GM18507 (cell line): ENCODE results near the gene PRDX5.

Source experiments
- DNase-seq: peaks from one replicate; pipeline ENCODE4 v3.0.0; 2011; ENCODE audit warnings: low read depth; ENCODE audit not compliant: insufficient read length; ENCODE audit errors: extremely low spot score
- FAIRE-seq: peaks from 2 replicates; lab custom pipeline; 2011; peaks lifted over from hg19 to GRCh38; lab: Jason Lieb, UNC

PRDX5 gene

DNA sequence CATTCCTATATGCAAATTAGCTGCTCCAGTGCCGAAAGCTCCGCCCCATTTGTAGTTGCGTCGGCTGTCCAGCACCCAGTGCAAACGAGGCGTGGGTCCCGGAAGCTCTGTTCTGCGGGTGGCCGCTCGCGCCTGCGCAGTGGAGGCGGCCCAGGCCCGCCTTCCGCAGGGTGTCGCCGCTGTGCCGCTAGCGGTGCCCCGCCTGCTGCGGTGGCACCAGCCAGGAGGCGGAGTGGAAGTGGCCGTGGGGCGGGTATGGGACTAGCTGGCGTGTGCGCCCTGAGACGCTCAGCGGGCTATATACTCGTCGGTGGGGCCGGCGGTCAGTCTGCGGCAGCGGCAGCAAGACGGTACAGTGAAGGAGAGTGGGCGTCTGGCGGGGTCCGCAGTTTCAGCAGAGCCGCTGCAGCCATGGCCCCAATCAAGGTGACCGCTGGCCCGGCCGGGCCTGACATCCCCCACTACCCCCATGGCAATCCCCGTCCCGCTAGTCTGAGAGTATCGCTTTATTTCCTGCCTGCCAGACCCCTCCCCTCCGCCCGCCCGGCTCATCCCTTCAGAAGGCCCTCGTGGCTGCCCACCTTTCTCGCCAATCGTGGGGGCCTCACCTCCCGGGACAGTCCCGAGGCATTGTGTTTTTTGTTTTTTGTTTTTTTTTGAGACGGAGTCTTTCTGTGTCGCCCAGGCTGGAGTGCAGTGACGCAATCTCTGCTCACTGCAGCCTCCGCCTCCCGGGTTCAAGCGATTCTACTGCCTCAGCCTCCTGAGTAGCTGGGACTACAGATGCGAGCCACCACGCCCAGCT is at the start of gene PRDX5:
TSS of gene PRDX5 (plus strand) at position 161 of the 805 bp plus-strand sequence. CDS start at position 256, 95 bp downstream.
- FAIRE-seq: no peak
- peak; percentile 91 for DNase-seq

GRCh38 chr11:64268893-64269539 is 48.9 kb upstream of the PRDX5 start:
- DNase-seq (no peak), FAIRE-seq (peak; percentile 47)

GRCh38 chr11:64269540-64270220 is 48.2 kb upstream of the PRDX5 start:
- DNase-seq (peak; percentile 77), FAIRE-seq (peak; percentile 95)

- DNase-seq (no peak), FAIRE-seq (no peak)
These were observed 42.7 kb upstream of the PRDX5 start for GRCh38 chr11:64275031-64275800.

DNA sequence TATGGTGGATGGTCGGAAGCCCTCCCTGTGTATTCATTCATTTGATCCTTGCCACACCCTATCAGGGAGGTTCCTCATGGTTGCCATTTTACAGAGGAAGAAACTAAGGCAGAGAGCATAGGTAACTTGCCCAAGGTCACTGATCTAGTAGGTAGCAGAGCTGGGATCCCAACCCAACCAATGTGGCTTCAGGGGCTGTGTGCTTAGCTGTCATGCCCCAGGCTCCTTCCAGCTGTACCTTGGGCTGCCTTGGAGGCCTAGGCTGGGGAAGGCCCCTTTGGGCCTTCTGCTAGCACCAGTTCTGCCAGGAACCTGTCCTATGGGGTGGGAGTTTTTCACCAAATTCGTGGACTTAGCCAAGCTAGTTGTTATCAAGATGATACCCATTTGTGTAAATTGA is 42.1 kb upstream of the PRDX5 start:
- DNase-seq (no peak), FAIRE-seq (no peak)

DNA sequence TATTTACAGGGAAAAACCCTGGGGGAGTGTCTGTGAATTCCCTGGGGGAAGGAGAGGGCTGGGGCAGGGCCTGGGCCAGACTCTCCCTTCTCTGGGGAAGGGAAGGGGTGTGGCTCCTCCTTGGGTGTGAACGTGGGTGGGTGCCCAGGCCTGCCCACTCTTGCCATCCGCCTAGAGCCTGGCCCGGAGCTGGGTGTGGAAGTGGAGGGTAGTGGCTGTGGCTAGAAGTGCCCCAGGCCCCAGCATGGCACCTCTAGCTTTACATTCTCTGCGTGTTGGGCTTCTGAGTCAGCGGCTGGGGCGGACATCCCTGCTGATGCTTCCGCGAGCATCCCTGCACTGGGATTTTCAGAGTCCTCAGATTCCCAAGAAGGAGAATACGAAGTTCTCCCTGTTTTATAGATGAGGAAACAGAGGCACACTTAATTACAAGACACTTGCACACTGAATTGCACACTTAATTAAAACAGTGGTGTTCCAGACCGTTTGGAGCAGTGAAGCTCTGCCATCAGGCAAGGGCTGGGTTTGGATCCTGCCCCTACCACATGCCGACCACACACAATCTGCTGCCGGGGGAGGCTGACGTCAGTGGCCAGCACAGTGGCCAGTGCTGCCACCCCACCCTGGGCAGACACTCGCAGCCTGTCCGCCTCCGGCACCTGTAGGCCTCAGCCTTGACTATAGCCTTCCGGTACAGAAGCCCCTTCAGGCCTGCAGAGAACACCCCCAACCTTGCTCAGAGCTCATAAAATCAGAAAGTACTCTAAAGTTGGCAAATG is 41.1 kb upstream of the PRDX5 start:
- FAIRE-seq: no peak
- DNase-seq: no peak

- FAIRE-seq: no peak
These were observed 39.2 kb upstream of the PRDX5 start for GRCh38 chr11:64278576-64279190.

DNA sequence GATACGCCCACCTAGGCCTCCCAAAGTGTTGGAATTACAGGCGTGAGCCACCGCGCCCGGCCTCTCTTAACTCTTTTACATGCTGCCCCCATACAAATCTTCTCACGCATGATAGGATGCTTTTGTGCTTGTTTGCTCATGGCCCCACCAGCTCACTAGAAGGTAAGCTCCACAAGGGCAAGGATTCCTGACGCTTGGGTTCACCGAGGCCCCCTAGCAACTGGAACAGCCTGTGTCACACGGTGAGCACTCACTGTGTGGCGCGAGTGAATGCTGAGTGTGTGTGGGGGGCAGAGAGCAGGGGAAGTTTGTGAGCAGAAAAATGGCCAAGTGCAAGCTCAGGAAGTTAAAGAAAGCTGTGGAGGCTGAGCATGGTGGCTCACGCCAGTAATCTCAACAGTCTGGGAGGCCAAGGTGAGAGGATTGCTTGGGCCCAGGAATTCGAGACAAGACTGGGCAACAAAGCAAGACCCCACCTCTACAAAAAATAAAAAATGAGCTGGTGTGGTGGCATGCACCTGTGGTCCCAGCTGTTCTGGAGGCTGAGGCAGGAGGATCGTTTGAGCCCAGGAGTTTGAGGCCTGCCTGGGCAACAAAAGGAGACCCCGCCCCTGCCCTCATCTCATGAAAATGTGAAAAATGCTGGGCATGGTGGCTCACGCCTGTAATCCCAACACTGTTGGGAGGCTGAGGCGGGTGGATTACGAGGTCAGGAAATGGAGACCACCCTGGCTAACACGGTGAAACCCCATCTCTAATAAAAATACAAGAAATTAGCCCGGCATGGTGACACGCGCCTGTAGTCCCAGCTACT is 35.8 kb upstream of the PRDX5 start:
- FAIRE-seq (no peak), DNase-seq (no peak)

More at GRCh38 chr11:64278576-64279190, 39.2 kb upstream of the PRDX5 start:
- DNase-seq: no peak

- FAIRE-seq: no peak
- no peak for DNase-seq
These were observed 34.8 kb upstream of the PRDX5 start for GRCh38 chr11:64283092-64283491.

GRCh38 chr11:64284048-64284961 is 33.6 kb upstream of the PRDX5 start, which contains the start of gene BAD:
Gene BAD, minus strand, starts transcription at chr11:64284665. Its CDS starts 297 bp downstream, at chr11:64284368.
- FAIRE-seq (peak; percentile 94), DNase-seq (peak; percentile 96)

DNA sequence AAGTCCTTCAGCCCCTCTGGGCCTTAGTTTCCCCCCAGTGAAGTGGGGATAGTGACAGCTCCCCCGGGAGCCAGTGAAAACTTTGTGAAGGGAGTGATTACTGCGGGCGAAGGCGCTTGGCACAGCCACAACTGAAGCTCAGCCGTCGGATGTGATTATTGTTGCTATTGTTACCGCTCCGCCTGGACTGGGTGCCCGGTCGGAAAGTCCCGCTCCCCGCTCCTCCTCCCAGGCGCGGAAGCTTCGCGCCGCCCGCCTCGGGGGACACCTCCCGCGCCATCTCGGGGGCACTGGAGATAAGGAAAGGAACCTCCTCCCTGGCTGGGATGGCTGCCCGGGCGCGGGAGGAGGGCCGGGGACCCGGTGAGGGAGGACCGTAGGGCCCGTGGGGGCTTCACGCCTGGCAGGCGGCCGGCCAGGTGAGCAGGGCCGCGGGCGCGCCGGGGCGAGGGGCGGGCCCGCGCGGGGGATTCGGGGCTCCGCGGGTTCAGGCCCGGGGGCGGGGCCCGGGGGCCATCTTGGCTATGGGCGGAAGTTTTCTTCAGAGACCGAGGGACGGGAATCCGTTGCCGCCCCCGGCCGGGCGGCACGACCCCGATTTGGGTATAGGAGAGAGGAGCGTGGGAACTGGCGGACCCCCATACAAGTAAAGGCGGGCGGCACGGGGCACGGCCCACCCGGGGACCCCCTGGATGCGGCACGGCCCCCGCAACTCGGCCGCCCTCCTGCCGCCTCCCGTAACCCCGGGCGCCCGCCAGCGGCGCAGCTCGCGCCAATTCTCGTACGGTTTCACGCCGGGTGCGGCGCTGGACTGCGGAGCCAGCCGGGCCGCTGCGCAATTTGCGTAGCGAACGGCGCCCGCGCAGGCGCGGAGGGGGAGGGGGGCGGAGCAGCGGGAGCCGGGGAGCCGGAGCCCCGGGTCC is 32.7 kb upstream of the PRDX5 start, which contains the start of gene GPR137:
TSS of gene GPR137 (plus strand) at position 887 of the 923 bp plus-strand sequence. CDS start 677 bp downstream, outside the sequence.
- DNase-seq (peak; percentile 83), FAIRE-seq (peak; percentile 76)

DNA sequence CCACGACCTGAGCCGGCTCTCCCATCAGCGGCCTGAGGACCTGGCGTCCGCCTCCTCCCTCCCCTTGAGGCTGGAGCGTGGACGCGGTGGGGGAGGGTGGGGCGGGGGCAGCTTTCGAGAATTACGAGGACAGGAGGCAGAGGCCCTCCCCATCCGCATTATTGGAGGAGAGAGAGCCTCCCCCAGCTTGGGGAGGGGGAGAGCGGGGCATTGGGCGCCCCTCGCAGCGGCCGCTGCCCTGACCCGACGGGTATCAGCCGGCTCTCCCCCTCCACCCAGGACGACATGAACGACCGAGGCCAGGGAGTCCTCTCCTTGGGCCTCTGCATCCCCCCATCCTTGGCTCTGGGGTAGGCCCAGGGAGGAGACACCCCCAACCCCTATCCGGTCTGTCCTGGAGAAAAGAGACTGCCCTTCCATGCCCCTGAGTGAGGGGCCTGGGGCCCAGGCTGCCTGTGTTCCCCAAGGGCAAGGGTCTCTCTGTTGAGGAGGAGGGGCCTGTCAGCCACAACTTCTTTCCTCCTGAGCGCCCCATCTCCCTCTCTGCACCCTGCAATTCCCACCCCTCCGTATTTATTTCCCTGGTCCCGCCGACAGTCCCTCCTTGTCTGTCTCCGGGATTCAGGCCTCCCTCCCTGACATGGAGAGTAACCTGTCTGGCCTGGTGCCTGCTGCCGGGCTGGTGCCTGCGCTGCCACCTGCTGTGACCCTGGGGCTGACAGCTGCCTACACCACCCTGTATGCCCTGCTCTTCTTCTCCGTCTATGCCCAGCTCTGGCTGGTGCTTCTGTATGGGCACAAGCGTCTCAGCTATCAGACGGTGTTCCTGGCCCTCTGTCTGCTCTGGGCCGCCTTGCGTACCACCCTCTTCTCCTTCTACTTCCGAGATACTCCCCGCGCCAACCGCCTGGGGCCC is 31.8 kb upstream of the PRDX5 start:
- FAIRE-seq: no peak
- DNase-seq: no peak

DNA sequence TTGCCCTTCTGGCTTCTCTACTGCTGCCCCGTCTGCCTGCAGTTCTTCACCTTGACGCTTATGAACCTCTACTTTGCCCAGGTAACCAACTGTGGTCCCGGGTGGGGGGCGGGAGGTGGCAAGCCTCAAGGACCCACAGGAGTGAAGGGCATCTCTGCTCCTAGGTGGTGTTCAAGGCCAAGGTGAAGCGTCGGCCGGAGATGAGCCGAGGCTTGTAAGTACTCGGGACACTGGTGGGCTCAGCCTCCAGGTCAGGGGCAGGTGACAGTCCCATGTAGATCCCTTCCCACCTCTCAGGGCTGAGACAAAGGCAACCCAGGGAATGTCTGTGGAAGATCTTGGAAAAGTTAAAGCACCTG is 31.1 kb upstream of the PRDX5 start:
- FAIRE-seq (no peak), DNase-seq (no peak)

DNA sequence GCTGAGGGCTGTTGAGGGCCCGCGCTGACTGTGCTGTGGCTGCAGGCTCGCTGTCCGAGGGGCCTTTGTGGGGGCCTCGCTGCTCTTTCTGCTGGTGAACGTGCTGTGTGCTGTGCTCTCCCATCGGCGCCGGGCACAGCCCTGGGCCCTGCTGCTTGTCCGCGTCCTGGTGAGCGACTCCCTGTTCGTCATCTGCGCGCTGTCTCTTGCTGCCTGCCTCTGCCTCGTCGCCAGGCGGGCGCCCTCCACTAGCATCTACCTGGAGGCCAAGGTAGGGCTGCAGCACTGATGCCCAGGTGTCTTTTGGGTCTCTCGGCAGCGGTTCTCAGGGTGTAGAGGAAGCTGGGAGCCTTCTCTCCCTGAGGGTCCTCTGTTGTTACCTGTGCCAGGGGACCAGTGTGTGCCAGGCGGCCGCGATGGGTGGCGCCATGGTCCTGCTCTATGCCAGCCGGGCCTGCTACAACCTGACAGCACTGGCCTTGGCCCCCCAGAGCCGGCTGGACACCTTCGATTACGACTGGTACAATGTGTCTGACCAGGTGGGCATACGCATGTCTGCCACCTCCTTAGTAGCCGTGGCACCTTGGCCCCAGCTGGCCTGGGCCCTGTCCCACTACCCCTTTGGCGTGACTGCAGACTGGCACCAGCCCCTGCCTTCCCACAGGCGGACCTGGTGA is 30.1 kb upstream of the PRDX5 start:
- DNase-seq (no peak), FAIRE-seq (no peak)
